ENCODE data around the gene BSCL2.
"Not testable (repeated sequence)": the region's sequence is repeated elsewhere in the genome, so short reads cannot be mapped to it uniquely, and the experiment has no call there.

Gene BSCL2

DNA sequence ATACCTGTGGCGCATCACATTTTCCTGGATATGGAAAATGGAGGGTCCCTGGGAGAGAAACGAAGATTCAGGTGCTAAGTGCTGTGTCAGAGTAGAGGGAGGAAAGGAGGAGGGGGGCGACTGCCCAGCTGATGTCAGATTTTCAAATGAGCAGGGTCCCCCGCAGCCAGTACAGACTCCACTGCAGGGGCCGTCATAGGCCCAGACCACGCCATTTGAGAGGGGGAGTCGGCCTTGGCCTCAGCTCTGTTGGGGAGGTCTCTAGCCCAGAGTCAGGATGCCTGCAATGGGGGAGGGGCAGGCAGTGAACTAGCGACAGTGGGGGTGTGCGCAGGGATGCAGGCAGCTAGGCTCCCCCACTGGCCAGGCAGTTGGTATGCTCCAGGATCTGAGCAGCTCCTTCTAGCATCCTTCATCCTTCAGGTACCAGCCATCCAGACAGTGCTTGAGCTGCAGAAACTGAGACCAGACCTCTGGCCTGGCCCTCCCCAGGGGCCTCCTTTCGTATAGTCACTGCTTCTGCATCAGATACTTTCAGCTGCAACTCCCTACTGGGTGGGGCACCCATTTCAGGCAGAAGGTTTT lies at the start of gene BSCL2, which contains the start of gene GNG3:
TSS of gene BSCL2 (minus strand) at position 148 of the 585 bp plus-strand sequence. CDS start 229 bp downstream, outside the sequence.
TSS of gene GNG3 (plus strand) at position 400 of the 585 bp plus-strand sequence. CDS start 620 bp downstream, outside the sequence.
- DNase-seq = peak; percentile 61 to 84

DNA sequence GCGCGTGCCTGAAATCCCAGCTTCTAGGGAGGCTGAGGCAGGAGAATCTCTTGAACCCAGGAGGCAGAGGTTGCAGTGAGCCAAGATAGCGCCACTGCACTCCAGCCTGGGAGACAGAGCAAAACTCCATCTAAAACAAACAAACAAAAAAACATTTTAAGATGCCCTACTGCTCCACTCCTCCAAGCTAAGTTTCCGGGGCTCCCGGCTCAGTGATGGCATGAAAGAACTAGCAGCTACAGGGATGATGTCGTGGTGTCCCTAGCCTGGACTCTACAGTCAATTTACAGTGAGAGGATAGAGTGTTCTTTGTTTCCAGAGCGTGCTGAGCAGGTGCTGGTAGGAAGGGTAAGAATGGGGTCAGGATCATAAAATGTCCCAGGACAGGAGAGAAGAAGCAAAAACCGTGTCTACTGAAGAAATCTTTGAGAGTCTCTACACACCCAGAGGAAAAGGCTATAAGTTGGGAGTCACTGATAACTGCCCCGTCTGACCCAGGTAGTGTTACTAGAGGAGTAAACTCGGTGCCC lies 47.9 kb upstream of the BSCL2 start:
- DNase-seq = no peak

DNA sequence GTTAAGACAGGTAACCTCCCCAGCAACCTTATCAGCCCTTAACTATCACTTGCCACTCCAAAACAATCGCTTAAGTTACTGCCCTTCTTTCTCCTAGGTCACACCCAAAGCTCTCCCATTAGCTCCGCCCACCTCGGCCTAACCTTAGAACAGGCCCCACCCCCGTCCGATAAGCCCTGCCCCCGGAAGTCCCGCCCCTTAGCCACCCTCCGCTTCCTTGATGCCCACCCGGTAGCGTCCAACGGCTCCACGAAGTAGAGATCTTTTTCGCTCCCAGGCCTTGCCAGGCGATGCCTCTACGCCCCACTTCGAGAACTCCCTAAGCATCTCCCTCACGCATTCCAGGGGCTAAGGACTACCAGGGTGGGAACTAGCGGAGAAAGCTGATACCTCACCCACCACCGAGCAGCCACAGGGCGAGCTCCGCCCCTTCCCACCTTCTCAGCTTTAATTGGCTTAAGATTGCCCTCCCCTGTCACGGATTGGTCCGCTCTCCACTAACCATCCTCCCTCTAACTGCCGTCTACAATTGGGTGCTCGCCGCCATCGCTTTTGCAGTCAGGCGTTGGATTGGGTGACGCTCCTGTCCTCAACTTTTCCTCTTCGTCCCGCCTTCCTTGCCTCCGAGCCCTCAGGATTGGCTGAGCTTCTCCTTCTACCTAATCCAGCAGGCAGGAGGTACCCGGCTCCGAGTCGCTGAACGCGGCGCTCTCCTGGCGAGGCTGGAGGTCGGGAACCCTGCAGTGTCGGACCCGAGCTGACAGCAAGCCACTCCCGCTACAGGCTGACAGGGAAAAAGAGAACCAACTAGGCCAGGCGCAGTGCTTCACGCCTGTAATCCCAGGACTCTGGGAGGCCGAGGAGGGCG lies 46.7 kb upstream of the BSCL2 start, which contains the start of gene ZBTB3:
TSS of gene ZBTB3 (minus strand) at position 425 of the 868 bp plus-strand sequence. CDS start 496 bp downstream, outside the sequence.
- DNase-seq = peak; percentile 99 to 100

DNA sequence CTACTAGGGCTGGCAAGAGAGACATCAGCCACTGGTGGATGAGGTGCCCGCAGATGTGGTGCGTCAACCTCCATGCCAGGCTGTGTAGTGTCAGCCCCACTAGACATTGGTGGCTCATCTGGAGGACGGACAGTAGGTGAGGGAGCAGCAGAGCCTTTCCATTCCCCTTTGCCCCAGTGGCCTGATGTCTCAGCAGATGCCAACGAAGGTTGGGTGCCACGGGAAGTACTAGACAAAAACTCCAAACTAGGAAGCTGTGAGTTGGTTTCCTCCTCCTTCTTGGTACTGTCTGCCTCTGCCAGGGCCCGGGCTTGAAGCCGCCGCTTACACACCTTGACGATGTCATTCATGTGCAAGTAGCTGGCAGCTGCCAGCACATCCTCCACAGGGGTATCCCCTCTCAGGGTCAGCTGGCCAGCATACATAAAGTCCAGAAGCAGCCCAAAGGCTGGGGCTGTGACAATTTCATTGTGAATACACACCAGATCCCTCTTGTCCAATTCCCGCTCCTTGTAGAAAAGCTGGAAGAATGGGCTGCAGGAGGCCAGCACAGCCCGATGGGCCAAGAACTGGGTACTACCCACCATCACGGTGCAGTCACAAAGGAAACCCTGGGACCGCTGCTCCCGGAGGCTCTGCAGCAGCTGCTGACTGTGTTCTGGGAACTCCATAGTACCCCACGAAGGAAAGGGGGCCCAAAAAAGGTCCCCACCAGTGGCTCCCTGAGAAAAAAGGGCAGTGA lies 45.9 kb upstream of the BSCL2 start:
- no peak for DNase-seq

DNA sequence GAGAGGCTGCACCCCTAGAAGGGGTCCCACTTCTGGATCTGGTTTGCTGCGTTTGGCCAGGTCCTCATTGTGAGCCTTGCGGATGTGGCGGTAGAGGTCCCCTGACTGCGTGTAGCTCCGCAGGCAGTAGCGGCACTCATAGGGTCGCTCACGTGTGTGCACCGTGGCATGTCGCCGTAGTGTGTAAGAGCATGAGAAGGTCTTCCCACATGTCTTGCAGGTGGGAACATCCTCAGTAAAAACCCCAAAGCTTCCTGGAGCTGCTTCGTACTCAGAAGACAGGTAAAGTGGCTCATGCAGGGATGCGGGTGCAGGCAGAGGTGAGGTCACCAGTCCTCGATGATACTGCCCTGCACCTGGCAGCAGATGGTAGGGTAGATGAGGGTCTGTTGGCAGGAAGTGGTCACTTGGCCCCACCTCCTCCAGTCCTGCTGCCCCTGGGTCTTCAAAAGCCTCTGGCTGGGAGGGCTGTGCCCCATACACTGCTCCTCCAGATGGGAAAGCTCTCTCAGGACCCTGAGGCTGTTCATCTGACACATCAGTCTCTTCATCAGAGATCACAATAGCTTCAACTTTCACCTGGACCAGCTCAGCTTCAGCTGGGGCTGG lies 45.1 kb upstream of the BSCL2 start:
- DNase-seq = no peak

DNA sequence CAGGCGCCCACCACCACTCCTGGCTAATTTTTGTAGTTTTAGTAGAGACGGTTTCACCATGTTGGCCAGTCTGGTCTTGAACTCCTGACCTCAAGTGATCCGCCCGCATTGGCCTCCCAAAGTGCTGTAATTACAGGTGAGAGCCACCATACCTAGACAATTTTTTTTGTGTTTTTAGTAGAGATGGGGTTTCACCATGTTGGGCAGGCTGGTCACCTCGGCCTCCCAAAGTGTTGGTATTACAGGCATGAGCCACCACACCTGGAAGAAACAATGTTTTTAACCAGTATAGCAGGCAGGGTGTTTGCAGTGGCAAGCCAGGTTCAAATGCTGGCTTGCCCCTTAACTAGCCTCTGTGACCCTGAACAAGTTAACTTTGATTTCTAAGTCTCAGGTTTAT lies 42.7 kb upstream of the BSCL2 start:
- DNase-seq = not testable (repeated sequence)

DNA sequence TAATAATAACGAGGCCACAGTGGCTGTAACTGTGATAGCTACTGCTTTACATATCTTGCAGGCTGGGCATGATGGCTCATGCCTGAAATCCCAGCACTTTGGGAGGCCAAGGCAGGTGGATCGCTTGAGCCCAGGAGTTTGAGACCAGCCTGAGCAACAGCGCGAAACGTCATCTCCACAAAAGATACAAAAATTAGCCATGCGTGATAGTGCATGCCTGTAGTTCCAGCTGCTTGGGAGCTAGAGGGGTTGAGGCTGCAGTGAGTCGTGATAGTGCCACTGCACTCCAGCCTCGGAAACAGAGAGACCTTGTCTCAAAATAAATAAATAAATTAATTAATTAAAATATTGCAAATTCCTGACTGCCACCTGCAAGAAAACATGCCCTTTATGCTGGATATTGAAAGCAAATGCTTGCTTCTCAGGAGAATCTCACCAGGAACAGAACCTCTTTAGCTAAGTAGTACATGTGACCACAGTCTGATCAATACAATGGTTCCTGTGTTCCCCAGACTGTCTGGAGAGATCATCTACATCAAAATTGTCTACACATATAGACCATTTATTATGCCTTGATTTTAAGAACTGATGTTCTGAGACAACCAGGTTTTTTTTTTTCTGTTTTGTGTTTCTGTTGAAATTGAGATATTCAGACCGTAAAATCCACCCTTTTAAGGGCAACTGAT lies 40.4 kb upstream of the BSCL2 start:
- DNase-seq = no peak

DNA sequence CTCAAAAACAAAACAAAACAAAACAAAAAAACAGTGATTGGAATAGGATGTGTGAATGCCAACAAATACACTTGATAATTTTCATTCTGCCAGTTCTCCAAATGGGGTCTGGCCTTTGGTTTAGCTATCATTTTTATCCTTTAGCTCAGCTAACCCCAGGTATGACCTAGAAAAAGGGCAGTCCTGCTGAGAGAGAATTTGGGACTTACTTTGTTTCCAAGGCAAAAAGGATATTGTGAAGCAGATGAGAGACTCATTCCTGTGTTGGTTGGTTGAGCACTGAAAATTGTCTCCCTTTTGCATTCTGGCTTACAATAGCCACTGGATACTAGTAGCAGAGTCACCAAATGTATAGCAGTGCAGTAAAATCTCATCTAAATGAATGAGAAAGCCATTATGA lies 30.0 kb upstream of the BSCL2 start:
- no peak for DNase-seq

DNA sequence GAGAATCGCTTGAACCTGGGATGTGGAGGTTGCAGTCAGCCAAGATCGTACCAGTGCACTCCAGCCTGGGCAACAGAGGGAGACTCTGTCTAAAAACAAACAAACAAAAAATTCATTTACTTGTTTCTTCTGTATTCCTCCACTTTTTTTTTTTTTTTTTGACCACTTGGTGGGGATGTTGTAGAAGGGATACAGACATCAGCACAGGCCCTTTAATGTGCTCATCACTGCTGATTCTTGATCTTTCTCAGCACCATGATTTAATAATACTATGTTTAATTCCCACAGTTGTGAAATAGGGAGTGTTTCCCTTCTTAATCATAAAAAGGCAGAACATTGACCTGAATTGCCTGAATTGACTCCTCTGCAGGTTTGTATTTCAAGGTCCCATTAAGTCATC lies 25.6 kb upstream of the BSCL2 start:
- DNase-seq = peak in 1 of 2 donors; percentile 49

DNA sequence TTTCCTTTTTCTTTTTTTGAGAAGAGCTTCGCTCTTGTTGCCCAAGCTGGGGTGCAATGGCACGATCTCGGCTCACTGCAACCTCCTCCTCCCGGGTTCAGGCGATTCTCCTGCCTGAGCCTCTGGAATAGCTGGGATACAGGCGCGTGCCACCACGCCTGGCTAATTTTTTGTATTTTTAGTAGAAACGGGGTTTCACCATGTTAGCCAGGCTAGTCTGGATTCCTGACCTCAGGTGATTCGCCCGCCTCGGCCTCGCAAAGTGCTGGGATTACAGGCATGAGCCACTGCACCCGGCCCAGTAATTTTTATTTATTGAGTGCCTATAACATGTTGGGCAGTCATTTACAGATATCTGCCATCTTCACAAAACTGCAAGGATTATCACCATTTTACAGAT lies 22.9 kb upstream of the BSCL2 start:
- not testable (repeated sequence) for DNase-seq

DNA sequence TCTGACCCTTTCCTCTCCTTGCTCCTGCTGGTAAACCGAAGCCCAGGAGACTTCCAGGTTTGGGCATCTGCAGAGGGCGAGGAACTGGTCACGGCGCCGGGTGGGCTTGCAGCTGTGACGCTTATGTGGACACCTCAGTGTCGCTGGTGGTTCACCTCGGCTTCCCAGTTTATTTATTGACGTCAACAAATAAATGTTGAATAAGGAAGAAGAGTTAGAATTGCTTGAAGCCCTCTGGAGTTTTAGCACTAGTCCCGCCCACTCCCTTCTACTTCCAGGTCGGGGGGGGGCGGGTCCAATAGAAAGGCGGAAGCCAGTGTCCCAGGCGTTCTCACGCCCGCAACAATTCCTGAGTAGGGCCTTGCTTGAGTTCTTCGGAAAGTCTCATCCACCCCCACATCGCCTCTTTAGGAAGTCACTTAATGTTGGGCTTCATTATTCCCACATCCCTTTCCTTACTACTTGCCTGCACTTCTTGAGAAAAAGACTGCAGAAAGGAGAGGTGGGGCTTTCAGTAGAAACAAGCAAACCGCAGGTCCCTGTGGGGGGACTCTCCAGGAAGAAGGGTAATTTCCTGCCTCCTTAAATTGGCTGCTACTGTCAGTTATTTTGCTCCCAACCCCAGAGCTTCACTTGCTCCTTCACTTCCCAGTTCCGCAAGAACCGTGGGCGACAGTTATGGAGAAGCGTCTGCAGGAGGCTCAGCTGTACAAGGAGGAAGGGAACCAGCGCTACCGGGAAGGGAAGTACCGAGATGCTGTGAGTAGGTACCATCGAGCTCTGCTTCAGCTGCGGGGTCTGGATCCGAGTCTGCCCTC lies 21.2 kb upstream of the BSCL2 start, which contains the start of gene TTC9C:
TSS of gene TTC9C (plus strand) at position 316 of the 818 bp plus-strand sequence. CDS start at position 679, 363 bp downstream.
- peak; percentile 79 to 83 for DNase-seq

DNA sequence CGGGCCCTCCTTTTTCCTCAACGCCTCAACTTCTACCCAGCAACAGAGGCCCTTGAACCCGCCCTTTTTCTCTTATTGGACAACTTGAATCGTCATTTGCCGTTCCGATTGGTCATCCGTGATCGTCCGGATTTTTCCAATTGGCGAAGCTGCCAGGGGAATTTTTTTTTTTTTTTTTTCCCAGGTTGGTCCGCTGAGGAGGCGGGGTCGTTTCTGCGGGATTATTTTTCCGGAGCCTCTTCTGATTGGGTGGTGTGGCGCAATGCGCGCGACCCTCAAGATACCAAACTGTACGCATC lies 20.6 kb upstream of the BSCL2 start:
- DNase-seq = peak; percentile 89 to 97

DNA sequence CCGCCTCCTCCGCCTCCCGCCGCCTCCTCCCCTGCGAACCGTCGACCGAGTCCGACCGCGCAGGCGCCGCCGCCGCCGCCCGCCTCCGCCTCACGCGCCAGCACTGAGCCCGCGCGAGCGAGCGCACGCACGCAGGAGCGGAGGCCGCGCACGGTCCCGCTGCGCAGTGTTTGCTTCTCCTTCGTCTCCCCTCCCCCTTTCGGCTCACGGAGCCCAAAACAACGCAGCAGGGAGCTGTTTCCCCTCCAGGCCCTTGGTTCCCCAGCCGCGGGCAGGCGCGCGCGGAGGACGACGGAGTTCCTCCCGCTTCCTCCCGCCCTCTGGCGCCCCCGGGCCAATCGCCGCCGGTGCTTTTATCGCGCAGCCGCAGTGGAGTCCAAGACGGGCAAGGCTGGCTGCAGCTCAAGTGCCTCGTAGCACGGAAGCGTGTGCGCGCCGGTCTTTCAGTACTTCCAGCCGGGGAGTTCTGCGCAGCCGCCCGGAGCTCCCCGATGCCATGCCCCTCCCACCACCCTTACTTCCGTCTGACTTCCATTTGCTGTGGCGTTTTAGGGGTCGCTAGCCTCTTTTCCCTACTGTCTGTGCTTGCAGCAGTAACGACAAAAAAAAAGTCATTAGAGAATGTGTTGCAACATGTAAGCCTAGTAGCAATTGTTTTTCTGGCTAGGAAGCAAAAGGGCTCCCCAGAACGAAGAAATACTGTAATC lies 20.1 kb upstream of the BSCL2 start, which contains the start of gene HNRNPUL2:
TSS of gene HNRNPUL2 (minus strand) at position 293 of the 707 bp plus-strand sequence. CDS start 301 bp downstream, outside the sequence.
- peak; percentile 96 to 97 for DNase-seq

DNA sequence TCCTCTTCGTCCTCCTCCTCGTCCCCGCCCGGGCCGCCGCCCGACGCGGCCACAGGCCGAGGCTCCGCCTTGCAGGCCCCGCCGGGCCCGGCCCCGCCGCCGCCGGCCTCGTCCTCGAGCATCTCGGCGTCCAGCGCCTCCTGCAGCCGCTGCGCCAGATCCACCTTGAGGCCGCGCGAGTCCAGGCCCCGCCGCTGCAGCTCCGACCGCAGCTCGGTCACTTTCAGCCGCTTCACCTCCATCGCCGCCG lies 19.6 kb upstream of the BSCL2 start:
- no peak for DNase-seq

DNA sequence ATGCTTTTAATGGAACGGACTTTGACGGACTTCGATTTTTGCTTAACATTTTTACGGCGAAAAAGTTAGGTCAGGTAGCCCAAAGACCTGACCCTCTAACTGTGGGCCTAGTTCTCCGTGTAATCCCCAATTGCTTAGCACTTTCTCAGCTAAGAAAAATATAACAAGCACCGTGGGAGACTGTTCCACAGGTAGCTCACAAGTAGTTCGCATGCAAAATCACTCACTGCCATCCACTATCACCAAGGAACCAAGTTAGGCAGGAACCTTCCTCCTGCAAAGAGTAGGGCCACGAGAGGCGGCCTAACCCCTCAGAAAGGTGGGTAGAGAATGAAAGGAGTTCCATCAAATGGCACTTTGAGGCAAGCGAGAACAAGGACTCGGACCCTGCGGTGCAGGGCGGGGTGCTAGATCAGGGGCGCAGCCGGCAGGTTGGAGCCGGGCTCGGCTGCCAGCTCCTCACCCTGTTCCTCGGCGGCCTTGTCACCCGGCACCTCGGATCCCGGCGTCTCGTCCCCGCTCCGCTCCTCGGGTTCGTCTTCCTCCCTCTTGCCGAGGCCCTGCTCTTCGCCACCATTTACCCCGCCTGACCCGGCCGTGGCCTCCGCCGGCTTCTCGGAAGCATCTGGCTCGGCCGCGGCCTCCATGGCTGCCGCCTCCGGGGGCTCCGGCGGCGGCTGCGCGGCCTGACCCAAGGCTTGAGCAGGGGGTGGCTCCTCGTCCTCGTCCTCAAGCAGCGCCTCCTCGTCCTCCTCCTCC lies 19.1 kb upstream of the BSCL2 start:
- DNase-seq = no peak

DNA sequence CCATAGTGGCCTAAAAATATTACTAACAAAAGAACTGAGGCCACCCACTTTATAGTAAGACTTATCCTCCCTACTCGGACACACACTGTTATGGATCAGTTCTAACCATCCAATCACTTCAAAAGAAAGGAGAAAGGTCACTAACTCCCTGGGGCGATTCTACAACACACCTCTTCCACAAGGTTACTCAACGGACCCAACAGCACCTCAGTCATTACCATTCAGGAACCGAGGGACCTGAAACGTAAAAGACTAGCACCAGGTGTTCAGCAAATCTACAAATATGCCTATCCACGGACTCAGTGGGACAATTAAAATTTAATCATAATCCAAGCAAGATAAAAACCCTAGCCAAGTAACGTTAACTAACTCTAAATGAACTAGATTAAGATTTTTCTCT lies 18.4 kb upstream of the BSCL2 start:
- no peak for DNase-seq

DNA sequence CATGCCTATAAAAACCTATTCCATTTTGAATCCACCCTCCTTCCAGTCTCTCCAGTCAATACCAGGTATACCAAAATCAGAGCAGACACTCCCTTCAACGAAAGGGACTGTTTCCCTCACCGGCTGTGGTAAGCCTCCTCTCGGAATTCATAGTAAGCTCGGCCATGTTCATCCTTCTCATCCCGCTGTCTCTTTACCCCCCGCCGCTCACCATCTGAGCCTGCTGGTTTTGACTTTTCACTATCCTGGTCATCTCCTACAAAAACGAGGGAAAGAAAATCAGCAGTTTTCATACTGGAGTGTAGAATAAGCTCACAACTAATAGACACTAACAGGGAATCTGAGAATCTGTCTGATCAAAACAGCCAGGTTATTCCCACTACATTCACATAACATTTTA lies 16.9 kb upstream of the BSCL2 start:
- DNase-seq = no peak

DNA sequence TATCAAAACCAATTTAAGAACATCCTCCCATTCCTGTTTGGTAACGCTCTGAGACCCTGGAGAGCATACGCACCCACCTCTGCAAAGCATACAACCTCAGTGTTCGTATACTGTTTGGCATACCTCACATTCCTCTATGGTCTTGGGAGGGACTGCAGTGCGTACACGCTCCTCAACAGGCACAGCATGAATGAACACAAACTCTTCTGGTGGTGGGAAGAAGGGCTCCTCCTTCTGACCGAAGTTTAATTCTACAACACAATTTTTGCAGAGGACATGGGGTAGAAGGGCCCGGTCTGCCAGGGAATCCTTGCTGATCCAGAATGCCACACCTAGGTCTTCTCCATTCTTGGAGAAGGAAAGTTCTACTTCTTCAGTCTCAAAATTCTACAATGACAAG lies 14.8 kb upstream of the BSCL2 start:
- DNase-seq = no peak

DNA sequence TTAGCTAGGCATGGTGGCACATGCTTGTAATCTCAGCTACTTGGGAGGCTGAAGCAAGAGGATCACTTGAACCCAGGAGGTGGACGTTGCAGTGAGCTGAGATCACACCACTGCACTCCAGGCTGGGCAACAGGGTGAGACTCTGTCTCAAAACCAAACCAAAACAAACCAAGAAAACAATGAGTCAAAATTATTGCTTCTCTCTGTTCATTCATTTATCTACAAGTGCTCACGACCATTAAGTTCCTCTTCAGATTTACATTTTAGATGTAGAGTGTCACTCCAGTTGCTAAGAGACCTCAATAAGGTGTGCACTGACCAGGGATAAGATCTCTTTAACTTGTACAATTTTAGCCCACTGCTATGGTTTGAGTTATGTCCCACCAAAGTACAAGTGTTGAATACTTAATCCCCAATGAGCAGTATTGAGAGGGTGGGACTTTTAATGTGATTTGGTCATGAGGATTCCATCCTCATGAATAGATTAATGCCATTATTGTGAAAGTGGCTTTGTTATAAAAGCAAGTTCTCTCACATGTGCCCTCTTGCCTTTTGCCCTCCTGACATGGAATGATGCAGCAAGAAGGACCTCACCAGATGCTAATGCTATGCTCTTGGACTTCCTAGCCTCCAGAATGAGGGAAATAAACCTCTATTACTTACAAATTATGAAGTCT lies 12.2 kb upstream of the BSCL2 start:
- DNase-seq = no peak

Measured in hippocampal formation (tissue), 2 donors.